HepG2 (cell line): ENCODE measurements around the gene LRRC8C. TPM values are rescaled to one million over a fixed set of nuclear protein-coding genes. Genes with fewer than 3 reads are reported as not detected.

Experiments
- ATAC-seq: fragments of 200-7000 bp; cut with Tn5 transposase; 3 replicates; pipeline ENCODE4 v1.9.1; 2020; ENCODE audit warnings: mild to moderate bottlenecking, moderate library complexity
- BruUV-seq: library from RNA; stranded (reverse); fragments of 400-500 nt; replicated peaks from 2 replicates; lab custom pipeline; 2021; lab: Mats Ljungman, UMichigan
- CTCF ChIA-PET: fragments of 300-600 bp; formaldehyde crosslinking; extraction: SDS; loops from one replicate; lab custom pipeline; 2021; ENCODE audit warnings: low total read pairs, inconsistent platforms, low intra/inter-chr PET ratio; lab: Yijun Ruan, JAX
- POLR2A ChIA-PET: fragments of 350-600 bp; sonication (Branson Sonifier 250); formaldehyde crosslinking; loops from one replicate; lab custom pipeline; 2020; ENCODE audit warnings: antibody characterized with exemption, inconsistent platforms; lab: Yijun Ruan, JAX
- DNase-seq: peaks from one replicate; pipeline ENCODE4 v3.0.0-alpha.2; 2015; ENCODE audit warnings: low spot score
- FAIRE-seq: peaks from 3 replicates; lab custom pipeline; 2011; peaks lifted over from hg19 to GRCh38; lab: Jason Lieb, UNC
- H2AFZ ChIP-seq: one replicate; pipeline ENCODE4 v1.6.1; 2011; ENCODE audit warnings: low read length, inconsistent platforms
- H3K27ac ChIP-seq: fragments of 300-600 bp; 3 replicates; pipeline ENCODE4 v1.8.0; 2011; ENCODE audit warnings: mixed run types, mild to moderate bottlenecking, mixed read lengths, low read length, inconsistent platforms; ENCODE audit not compliant: insufficient read depth; ENCODE audit errors: extremely low read length
- H3K27me3 ChIP-seq, 2 experiments: fragments of 200-600 bp in 1 of 2; 2 replicates in 1 of 2; 3 replicates in 1 of 2; pipeline versions ENCODE4 v1.6.0 to v1.8.0; 2011; ENCODE audit warnings: low read length in 2 of 2, mild to moderate bottlenecking in 2 of 2, moderate library complexity in 2 of 2, inconsistent platforms in 1 of 2; ENCODE audit not compliant: insufficient read depth in 2 of 2, control insufficient read depth in 1 of 2
- H3K36me3 ChIP-seq, 2 experiments: fragments of 200-600 bp in 1 of 2; replicated peaks in 1 of 2; 2 replicates in 1 of 2; 3 replicates in 1 of 2; pipeline versions ENCODE4 v1.5.1 to v1.8.0; 2011; ENCODE audit warnings: low read length in 2 of 2, inconsistent platforms in 1 of 2; ENCODE audit not compliant: insufficient read depth in 2 of 2, control insufficient read depth in 1 of 2
- H3K4me1 ChIP-seq: 2 replicates; pipeline ENCODE4 v1.5.1; 2012; ENCODE audit warnings: low read length, inconsistent platforms; ENCODE audit not compliant: insufficient read depth
- H3K4me2 ChIP-seq: 2 replicates; pipeline ENCODE4 v1.6.0; 2011; ENCODE audit warnings: low read depth, low read length, inconsistent platforms
- H3K4me3 ChIP-seq, 3 experiments: fragments of 200-600 bp in 1 of 3; sonication (generic), shearing (Covaris generic) in 1 of 3; replicated peaks in 1 of 3; 2 replicates each; pipeline ENCODE4 v1.5.1; 2011 to 2016; ENCODE audit warnings: low read length in 3 of 3, inconsistent platforms in 2 of 3, low read depth in 2 of 3, mild to moderate bottlenecking in 2 of 3, control low read depth in 1 of 3, mixed read lengths in 1 of 3; ENCODE audit not compliant: insufficient read depth in 1 of 3
- H3K79me2 ChIP-seq: one replicate; pipeline ENCODE4 v1.6.1; 2011; ENCODE audit warnings: low read length, inconsistent platforms; ENCODE audit not compliant: insufficient read depth
- H3K9ac ChIP-seq: 2 replicates; pipeline ENCODE4 v1.6.0; 2011; ENCODE audit warnings: mild to moderate bottlenecking, low read depth, low read length, inconsistent platforms; ENCODE audit not compliant: insufficient read depth
- H3K9me3 ChIP-seq: 2 replicates; pipeline ENCODE4 v1.5.1; 2012; ENCODE audit warnings: mild to moderate bottlenecking, low read length
- H4K20me1 ChIP-seq: 2 replicates; pipeline ENCODE4 v1.6.0; 2011; ENCODE audit warnings: inconsistent platforms, mild to moderate bottlenecking, low read length, moderate library complexity; ENCODE audit not compliant: insufficient read depth
- AKAP8 ChIP-seq: sonication (generic); formaldehyde crosslinking; IDR thresholded peaks from 2 replicates; pipeline ENCODE4 v1.5.1; 2020; ENCODE audit warnings: mild to moderate bottlenecking, missing genetic modification reagents
- CBFB ChIP-seq: sonication (generic); formaldehyde crosslinking; IDR thresholded peaks from 2 replicates; pipeline ENCODE4 v1.4.0; 2020; ENCODE audit warnings: missing genetic modification reagents
- DRAP1 ChIP-seq: IDR thresholded peaks from 2 replicates; pipeline ENCODE4 v1.6.1; 2016; ENCODE audit warnings: missing genetic modification reagents, missing compliant biosample characterization
- ELF1 ChIP-seq: sonication (generic); formaldehyde crosslinking; IDR thresholded peaks from 2 replicates; pipeline ENCODE4 v1.4.0; 2020; ENCODE audit warnings: missing genetic modification reagents
- FOXA3 ChIP-seq: IDR thresholded peaks from 2 replicates; pipeline ENCODE4 v1.6.1; 2016; ENCODE audit warnings: missing genetic modification reagents, missing compliant biosample characterization
- JUND ChIP-seq: sonication (generic); formaldehyde crosslinking; IDR thresholded peaks from 2 replicates; pipeline ENCODE4 v1.8.0; 2022; ENCODE audit warnings: mild to moderate bottlenecking, missing genetic modification reagents
- MLLT10 ChIP-seq: sonication (generic); formaldehyde crosslinking; IDR thresholded peaks from 2 replicates; pipeline ENCODE4 v1.4.0; 2020; ENCODE audit warnings: missing genetic modification reagents
- NFKBIZ ChIP-seq: IDR thresholded peaks from 2 replicates; pipeline ENCODE4 v1.6.1; 2018; ENCODE audit warnings: missing genetic modification reagents, missing compliant biosample characterization
- ZBED4 ChIP-seq: sonication (generic); formaldehyde crosslinking; IDR thresholded peaks from 2 replicates; pipeline ENCODE4 v1.4.0; 2020; ENCODE audit warnings: missing genetic modification reagents, borderline replicate concordance
- ZBTB7B ChIP-seq: sonication (generic); formaldehyde crosslinking; IDR thresholded peaks from 2 replicates; pipeline ENCODE4 v1.4.0; 2020; ENCODE audit warnings: missing genetic modification reagents
- ZNF33B ChIP-seq: sonication (generic); formaldehyde crosslinking; IDR thresholded peaks from 2 replicates; pipeline ENCODE4 v1.5.1; 2020; ENCODE audit warnings: mild to moderate bottlenecking, missing genetic modification reagents
- ZNF383 ChIP-seq: sonication (generic); formaldehyde crosslinking; IDR thresholded peaks from 2 replicates; pipeline ENCODE4 v1.4.0; 2020; ENCODE audit warnings: missing genetic modification reagents, mild to moderate bottlenecking, borderline replicate concordance
- ZNF441 ChIP-seq: sonication (generic); formaldehyde crosslinking; IDR thresholded peaks from 2 replicates; pipeline ENCODE4 v1.7.0; 2021; ENCODE audit warnings: missing genetic modification reagents, borderline replicate concordance
- ZNF652 ChIP-seq: IDR thresholded peaks from 2 replicates; pipeline ENCODE4 v1.6.1; 2016; ENCODE audit warnings: low read depth, borderline replicate concordance
- ZSCAN20 ChIP-seq: sonication (generic); formaldehyde crosslinking; IDR thresholded peaks from 2 replicates; pipeline ENCODE4 v1.4.0; 2020; ENCODE audit warnings: missing genetic modification reagents, mild to moderate bottlenecking, borderline replicate concordance
- ZSCAN21 ChIP-seq: sonication (generic); formaldehyde crosslinking; IDR thresholded peaks from 2 replicates; pipeline ENCODE4 v1.8.0; 2022; ENCODE audit warnings: mild to moderate bottlenecking, missing genetic modification reagents, moderate library complexity, borderline replicate concordance
- WGBS: methylation state at CpG from one replicate; pipeline ENCODE4 v1.1.6; 2017; ENCODE audit warnings: low lambda C conversion rate; 5-methylcytosine and 5-hydroxymethylcytosine counted together
- in situ Hi-C: cut with HindIII; loops from 2 replicates; pipeline ENCODE4 v1.10.0; 2017; ENCODE audit warnings: low pct_unique_long_range_greater_than_20kb; ENCODE audit not compliant: extremely low pct_ligation_motif_present
- intact Hi-C: fragments of 100-400 bp; cut with micrococcal nuclease; formaldehyde crosslinking; loops from one replicate; pipeline ENCODE4 v1.10.0; 2022; ENCODE audit not compliant: unreplicated experiment
- polyA plus RNA-seq, 8 experiments: library from polyadenylated mRNA; depleted of rRNA in 3 of 8; stranded (reverse) in 7 of 8; unstranded in 1 of 8; fragments of >200 nt; fragmentation: Illumina TruSeq in 4 of 8; extraction: Trizol in 4 of 8; gene quantifications; 2 replicates each; pipeline versions ENCODE4 v1.2.1 to v1.2.3, GENCODE V29; 2011 to 2016; ENCODE audit warnings: low read depth in 4 of 8, missing spikeins in 1 of 8, mixed read lengths in 1 of 8; ENCODE audit not compliant: insufficient read depth in 1 of 8
- total RNA-seq, 5 experiments: library from RNA; depleted of rRNA; stranded (reverse); fragments of >200 nt; fragmentation: Illumina TruSeq; extraction: Trizol; gene quantifications; 2 replicates each; pipeline ENCODE4 v1.2.3, GENCODE V29; 2016; ENCODE audit warnings: low read depth in 1 of 5

LRRC8C gene
- total and polyA plus RNA-seq, 2 of the 13 experiments (the other 11 are each of a cell fraction or from before 2014, with no cell fraction given) = 0.22 to 0.32 TPM

GRCh38 chr1:89685461-89685860 lies 52.5 kb downstream of the LRRC8C start:
- FAIRE-seq (no peak), DNase-seq (no peak), ATAC-seq (no peak)
- ChIA-PET POLR2A (no interaction called here), CTCF (no interaction called here)
- Histone ChIP-seq H3K4me1 (no peaks in the 10 kb centered on the region), H4K20me1 (no peaks in the 10 kb centered on the region), H2AFZ (no peak overlapping the region), H3K79me2 (no peaks in the 10 kb centered on the region), H3K4me2 (no peak overlapping the region), H3K9me3 (no peaks in the 10 kb centered on the region), H3K27ac (no peak overlapping the region), H3K27me3 (no peaks in the 10 kb centered on the region), H3K4me3 (no peak overlapping the region), H3K9ac (no peak overlapping the region), H3K36me3 (no peaks in the 10 kb centered on the region)
- no TSS peak for BruUV-seq
- intact Hi-C loops = no loop called here
- in situ Hi-C loops = no loop called here
- TF ChIP-seq ZSCAN20 (CRISPR knock-in tag) = no peak
- no peak for TF ChIP-seq ZBED4
- TF ChIP-seq NFKBIZ (CRISPR knock-in tag) = no peak
- no peak for TF ChIP-seq ZNF33B (CRISPR knock-in tag)
- no peak for TF ChIP-seq JUND (CRISPR knock-in tag)
- no peak for TF ChIP-seq MLLT10
- no peak for TF ChIP-seq ZSCAN21 (CRISPR knock-in tag)
- TF ChIP-seq DRAP1 (CRISPR knock-in tag) = no peak
- TF ChIP-seq AKAP8 (CRISPR knock-in tag) = no peak
- no peak for TF ChIP-seq ZNF652
- TF ChIP-seq ZNF383 (CRISPR knock-in tag) = no peak
- no peak for TF ChIP-seq ZNF441 (CRISPR knock-in tag)
- TF ChIP-seq FOXA3 = no peak
- TF ChIP-seq CBFB = no peak
- no peak for TF ChIP-seq ELF1 (CRISPR knock-in tag)
- no peak for TF ChIP-seq ZBTB7B (CRISPR knock-in tag)
- 48% methylated on average over 2 of the region's 2 CpGs for WGBS
